Upper lobe of left lung (tissue), 4 donors: Measurements from ENCODE around the gene EFNA2.

Experiments used
- CTCF ChIP-seq, 6 experiments: fragments of 450-650 bp in 4 of 6; fragments of 200-600 bp in 2 of 6; sonication (generic) in 2 of 6; IDR thresholded peaks; one replicate each; pipeline ENCODE4 v1.5.1; 2016 to 2019; ENCODE audit warnings: antibody characterized with exemption in 6 of 6
- EP300 ChIP-seq, 4 donors: sonication (generic); formaldehyde crosslinking; IDR thresholded peaks; one replicate each; pipeline ENCODE4 v1.5.1; 2017; ENCODE audit warnings: antibody characterized with exemption in 4 of 4, control low read depth in 2 of 4
- POLR2A ChIP-seq, 4 donors: fragments of 450-650 bp; IDR thresholded peaks; one replicate each; pipeline ENCODE4 v1.5.1; 2016 to 2017; ENCODE audit warnings: antibody characterized with exemption in 4 of 4, mild to moderate bottlenecking in 2 of 4

DNA sequence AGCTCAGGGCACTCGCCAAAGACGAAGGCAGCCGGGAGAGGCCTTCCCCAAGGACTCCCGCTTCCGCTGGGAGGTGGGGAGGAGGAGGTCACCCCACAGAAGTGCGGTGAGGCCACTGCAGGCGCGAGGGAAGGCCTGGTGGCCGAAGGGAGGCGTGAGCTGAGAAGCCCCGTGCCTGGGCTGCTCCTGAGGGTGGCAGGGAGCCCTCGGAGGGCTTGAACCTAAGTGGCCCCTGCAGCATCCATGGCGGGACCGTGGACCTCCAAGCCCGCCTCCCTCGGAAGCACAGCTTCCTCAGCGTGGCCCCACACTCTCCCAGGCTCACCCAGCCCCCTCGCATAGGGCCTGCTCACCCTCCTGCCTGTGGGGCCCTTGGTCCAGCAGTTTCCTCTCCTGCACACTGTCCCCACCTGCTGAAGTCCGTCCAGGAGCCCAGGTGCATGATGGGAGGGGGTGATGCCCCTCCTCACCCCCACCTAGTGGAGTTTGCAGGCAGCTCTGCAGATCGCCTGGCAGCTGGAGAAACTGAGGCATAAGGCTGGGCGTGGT is 25.9 kb downstream of the EFNA2 start:
- TF ChIP-seq CTCF (IDR thresholded peaks at IDR 0.05): no peak
- no peak for TF ChIP-seq POLR2A (IDR thresholded peaks at IDR 0.05)
- TF ChIP-seq EP300 (IDR thresholded peaks at IDR 0.05): no peak
